ENCODE data around the gene SNURF. TPM values are rescaled to one million over a fixed set of nuclear protein-coding genes. Genes with fewer than 3 reads are reported as not detected.
"Not testable (repeated sequence)": the region's sequence is repeated elsewhere in the genome, so short reads cannot be mapped to it uniquely, and the experiment has no call there.

The SNURF gene
- not detected in 2 replicates for total RNA-seq (2014; rRNA removed; shearing (Covaris generic))

- no peak for DNase-seq (ENCODE audit: low spot score)
These were observed at the start of gene SNURF, which contains the start of gene SNRPN for GRCh38 chr15:24954783-24955530. Gene SNURF (plus strand): TSS chr15:24954987. CDS start chr15:24955049, 62 bp downstream. Gene SNRPN (plus strand): TSS chr15:24954987. CDS start chr15:24974454, 19,467 bp downstream.

DNA sequence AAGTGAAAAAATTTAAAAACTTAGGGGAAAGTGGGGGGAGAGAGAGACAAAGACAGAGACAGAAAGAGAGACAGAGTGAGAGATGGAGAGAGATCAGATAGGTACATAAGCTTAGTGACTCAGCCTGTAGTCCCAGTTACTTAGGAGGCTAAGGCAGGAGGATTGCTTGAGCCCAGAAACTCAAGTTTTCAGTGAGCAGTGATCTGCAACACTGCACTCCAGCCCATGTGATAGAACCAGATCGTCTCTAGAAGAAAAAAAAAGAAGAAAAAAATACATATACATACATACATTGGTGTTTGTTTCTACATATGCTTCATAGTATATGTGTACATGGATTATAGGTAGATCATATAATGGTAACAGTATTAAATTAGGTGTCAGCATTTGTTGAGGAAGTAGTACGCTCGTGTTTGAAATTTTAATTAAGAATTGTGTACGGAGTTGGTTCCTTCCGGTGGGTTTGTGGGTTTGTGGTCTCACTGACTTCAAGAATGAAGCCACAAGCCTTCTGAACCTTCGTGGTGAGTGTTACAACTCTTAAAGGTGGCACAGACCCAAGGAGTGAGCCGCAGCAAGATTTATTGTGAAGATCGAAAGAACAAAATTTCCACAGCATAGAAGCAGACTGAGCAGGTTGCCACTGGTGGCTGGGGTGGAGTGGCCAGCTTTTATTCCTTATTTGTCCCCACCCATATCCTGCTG lies 38.3 kb upstream of the SNURF start:
- no peak for DNase-seq (ENCODE audit: low spot score)

GRCh38 chr15:24917431-24917830 lies 37.4 kb upstream of the SNURF start:
- DNase-seq (ENCODE audit: low spot score) = no peak

- DNase-seq (ENCODE audit: low spot score) = no peak
These were observed 35.3 kb upstream of the SNURF start for GRCh38 chr15:24919446-24919845.

DNA sequence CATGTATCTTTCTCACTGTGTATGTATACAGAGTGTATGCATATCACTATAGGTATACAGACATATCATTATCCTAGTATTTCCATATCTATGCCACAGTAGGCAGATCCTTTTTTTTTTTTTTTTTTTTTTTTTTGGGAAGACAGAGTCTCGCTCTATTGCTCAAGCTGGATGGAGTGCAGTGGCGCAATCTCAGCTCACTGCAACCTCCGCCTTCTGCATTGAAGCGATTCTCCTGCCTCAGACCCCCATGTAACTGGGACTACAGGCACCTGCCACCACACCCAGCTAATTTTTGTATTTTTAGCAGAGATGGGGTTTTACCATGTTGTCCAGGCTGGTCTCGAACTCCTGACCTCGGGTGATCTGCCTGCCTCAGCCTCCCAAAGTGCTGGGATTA lies 32.0 kb upstream of the SNURF start:
- not testable (repeated sequence) for DNase-seq (ENCODE audit: low spot score)

DNA sequence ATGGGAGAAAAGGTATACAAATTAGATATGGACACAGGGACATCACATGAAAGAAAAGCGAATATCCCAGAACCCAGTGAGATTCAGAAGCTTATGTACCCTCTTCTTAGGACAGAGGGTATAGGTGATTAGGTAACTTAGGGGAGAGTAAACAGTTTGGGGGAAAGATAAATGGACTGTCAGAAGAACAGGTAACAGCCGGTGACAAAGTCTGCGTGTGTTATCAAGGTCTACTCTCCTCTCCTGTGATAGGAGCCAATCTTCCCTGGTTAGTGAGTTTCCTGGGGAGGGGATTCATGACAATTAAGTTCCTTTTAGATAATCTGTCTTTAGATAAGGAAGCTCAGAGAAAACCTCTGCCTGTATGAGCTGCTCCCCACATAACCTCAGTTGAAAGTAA lies 30.6 kb upstream of the SNURF start:
- DNase-seq (ENCODE audit: low spot score) = no peak

- DNase-seq (ENCODE audit: low spot score) = no peak
These were observed 30.2 kb upstream of the SNURF start for GRCh38 chr15:24924621-24925020.

DNA sequence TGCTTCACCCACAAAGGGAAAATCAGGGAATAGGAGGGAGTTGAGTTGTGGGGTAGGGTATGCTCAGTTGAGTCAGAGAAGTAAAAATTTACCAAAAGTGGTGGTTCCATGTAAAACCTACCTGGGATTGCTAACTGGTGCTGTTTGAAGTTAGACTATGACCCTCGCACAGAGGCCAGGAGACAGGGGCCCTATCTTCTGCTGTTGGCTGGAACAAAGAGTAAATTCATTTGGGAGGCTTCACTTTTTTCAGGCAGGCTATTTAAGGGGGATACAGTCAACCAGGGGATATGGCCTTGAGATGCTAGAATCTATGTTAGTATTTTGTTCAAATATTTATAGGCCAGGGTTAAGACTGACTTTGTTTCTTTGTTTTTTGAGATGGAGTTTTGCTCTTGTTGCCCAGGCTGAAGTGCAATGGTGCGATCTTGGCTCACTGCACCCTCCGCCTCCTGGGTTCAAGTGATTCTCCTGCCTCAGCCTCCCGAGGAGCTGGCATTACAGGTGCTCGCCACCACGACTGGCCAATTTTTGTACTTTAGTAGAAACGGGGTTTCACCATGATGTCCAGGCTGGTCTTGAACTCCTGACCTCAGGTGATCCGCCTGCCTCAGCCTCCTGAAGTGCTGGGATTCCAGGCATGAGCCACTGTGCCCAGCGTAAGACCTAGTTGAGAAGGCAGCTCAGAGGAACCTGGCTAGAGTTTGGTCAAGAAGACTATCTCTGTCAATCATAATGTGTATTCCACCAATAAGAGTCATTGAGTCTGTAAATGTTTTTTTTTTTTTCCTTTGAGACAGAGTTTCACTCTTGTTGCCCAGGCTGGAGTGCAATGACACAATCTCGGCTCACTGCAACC lies 22.7 kb upstream of the SNURF start:
- not testable (repeated sequence) for DNase-seq (ENCODE audit: low spot score)

- DNase-seq (ENCODE audit: low spot score) = no peak
These were observed 21.1 kb upstream of the SNURF start for GRCh38 chr15:24933716-24934115.

GRCh38 chr15:24938224-24938623 lies 16.6 kb upstream of the SNURF start:
- not testable (repeated sequence) for DNase-seq (ENCODE audit: low spot score)

- no peak for DNase-seq (ENCODE audit: low spot score)
These were observed 14.6 kb upstream of the SNURF start for GRCh38 chr15:24940236-24940635.

DNA sequence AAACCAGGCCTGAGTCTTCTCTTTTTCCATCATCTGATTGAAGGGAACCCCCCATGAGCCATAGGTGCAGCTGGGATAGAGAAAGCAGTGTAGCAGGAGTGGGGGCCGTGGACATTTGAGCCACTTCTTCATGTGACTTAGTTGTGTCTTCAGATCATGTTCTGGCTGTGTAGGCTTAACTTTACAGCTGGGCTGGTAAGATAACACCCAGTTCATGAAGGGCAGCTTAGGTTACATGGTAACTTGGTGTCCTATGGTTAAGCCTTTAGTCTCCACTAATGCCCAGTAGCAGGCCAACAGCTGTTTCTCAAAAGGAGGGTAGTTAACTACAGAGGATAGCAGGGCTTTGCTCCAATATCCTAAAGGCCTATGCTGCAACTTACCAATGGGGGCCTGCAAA lies 11.4 kb upstream of the SNURF start:
- DNase-seq (ENCODE audit: low spot score) = no peak

DNA sequence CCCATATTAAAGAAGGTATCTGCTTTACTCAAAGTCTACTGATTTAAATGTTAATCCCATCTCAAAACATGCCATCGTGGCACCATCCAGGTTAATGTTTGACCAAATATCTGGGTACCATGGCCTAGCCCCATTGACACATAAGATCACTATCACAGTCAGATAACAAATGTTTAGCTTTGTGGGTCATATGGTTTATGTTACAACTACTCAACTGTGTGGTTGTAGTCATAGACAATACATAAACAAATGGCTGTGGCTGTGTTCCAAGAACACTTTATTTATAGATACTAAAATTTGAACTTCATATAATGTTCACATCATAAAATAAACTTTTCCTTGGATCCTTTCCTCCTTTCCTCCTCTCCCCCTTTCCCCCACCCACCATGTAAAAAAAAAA lies 9.8 kb upstream of the SNURF start:
- no peak for DNase-seq (ENCODE audit: low spot score)

DNA sequence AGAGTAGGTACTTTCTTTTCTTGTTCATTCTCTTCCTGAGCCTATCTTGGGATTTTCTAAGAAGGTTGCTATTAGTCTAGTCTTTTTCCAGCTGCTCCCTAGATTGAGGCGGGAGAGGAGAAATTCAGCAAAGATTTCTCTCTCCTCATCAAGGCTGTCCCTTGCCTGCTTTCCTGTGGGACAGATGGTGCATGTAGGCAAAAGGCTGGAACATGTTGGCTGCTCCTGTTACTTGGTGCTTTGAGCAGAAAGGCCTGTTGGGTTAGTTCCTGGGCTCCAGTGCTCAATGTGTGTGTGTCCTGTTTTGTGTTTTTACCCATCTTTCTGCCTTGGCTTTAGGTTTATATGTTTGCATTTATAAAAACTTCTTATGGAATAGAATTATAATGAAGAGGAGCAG lies 9.1 kb upstream of the SNURF start:
- DNase-seq (ENCODE audit: low spot score) = no peak

- DNase-seq (ENCODE audit: low spot score) = no peak
These were observed 6.3 kb upstream of the SNURF start for GRCh38 chr15:24948495-24948894.

DNA sequence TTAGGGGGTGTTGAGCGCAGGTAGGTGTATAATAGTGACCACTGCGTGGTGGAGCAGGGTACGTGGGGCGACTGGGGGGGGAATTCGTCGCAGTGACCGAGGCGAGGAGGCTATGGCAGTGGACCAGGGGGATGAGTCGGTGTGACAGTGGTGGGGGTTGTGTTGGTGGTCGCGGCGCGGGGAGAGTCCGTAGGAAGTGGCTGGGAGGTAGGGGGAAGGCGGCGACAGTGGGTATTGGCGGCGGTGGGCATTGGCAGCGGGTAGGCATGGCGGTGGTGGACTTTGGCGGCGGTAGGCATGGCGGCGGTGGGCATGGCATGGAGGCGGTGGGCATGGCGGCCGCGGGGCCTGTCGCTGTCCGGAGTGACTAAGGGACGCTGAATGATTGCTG lies 739 bp downstream of the SNURF start:
- no peak for DNase-seq (ENCODE audit: low spot score)

GRCh38 chr15:24956111-24956838 lies 1.5 kb downstream of the SNURF start:
- no peak for DNase-seq (ENCODE audit: low spot score)

GRCh38 chr15:24957691-24958090 lies 2.9 kb downstream of the SNURF start:
- DNase-seq (ENCODE audit: low spot score) = no peak

- DNase-seq (ENCODE audit: low spot score) = no peak
These were observed 7.2 kb downstream of the SNURF start for GRCh38 chr15:24961967-24962366.

DNA sequence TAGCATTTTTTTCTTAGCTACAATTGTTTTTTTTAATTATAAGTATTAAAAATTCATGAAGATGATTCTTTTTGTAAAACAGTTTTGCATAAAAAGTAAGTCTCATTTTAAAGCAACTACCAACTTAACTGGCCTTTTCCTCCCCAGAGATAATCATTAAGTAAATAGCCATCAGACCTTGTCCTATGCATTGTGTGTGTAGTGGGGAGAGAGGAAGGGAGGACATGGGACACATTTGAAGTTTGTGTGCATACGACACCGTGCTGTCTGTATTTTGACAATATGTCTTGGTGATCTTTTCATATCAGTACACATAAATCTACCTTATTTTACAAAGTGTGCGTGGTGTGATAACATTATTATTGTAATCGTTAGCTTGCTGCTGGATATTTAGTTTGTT lies 8.1 kb downstream of the SNURF start:
- no peak for DNase-seq (ENCODE audit: low spot score)

- DNase-seq (ENCODE audit: low spot score) = no peak
These were observed 11.7 kb downstream of the SNURF start for GRCh38 chr15:24966364-24967103.
